ENCODE measurements around the gene LMF1. TPM values are rescaled to one million over a fixed set of nuclear protein-coding genes. Genes with fewer than 3 reads are reported as not detected.

LMF1 gene
- total and polyA plus RNA-seq, 2 of the 13 experiments (the other 11 are each of a cell fraction or from before 2014, with no cell fraction given), result 6.8 to 8.5 TPM

DNA sequence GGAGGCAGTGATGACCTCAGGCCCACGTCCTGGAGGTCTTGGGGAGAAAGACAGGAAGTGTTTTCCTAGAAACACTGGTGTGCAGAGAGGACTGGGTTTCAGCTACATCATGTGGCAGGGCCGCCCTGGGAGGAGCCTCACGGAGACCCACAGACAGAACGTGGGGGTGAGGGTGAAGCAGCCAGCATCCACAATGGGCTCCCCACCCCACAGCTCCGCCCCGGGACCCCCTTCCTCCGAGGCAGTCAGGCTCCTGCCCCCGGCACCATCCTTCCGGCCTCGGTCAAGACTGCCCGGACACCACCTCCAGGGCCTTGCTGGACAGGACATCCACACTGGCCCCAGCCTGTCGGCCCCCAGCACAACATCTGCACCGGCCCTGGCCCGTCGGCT, 51.1 kb downstream of the LMF1 start:
- Histone ChIP-seq H3K4me2 (ENCODE audit: low read depth, low read length) (no peak overlapping the region), H2AFZ (ENCODE audit: low read length) (no peak overlapping the region), H3K9ac (ENCODE audit: insufficient read depth, low read depth, low read length) (no peak overlapping the region), H3K79me2 (ENCODE audit: insufficient read depth, low read length) (no peaks in the 10 kb centered on the region), H3K4me1 (ENCODE audit: insufficient read depth, low read length) (0 out of 2 replicates have a peak, but pooled peaks cover 6% of the 10 kb centered on the region), H3K9me3 (ENCODE audit: low read length) (no peaks in the 10 kb centered on the region), H3K36me3 (replicated peaks in 1 of 2; ENCODE audit: control insufficient read depth in 1 of 2, insufficient read depth in 2 of 2, low read length in 2 of 2) (no peaks in the 10 kb centered on the region), H3K27ac (ENCODE audit: extremely low read length, insufficient read depth, low read length) (no peak overlapping the region), H3K27me3 (ENCODE audit: control insufficient read depth in 1 of 2, insufficient read depth in 2 of 2, low read length in 2 of 2) (no peaks in the 10 kb centered on the region), H3K4me3 (replicated peaks in 1 of 3; ENCODE audit: insufficient read depth in 1 of 3, low read depth in 2 of 3, low read length in 3 of 3) (no peak overlapping the region), H4K20me1 (ENCODE audit: insufficient read depth, low read length) (no peaks in the 10 kb centered on the region)
- no TSS peak for BruUV-seq (replicated peaks)
- TF ChIP-seq FLYWCH1 (CRISPR knock-in tag; IDR thresholded peaks at IDR 0.05), result no peak
- no peak for TF ChIP-seq ATM (IDR thresholded peaks at IDR 0.05; ENCODE audit: borderline replicate concordance)
- no peak for TF ChIP-seq ZNF350 (CRISPR knock-in tag; IDR thresholded peaks at IDR 0.05; ENCODE audit: borderline replicate concordance, low read depth)
- TF ChIP-seq ZNF414 (CRISPR knock-in tag; IDR thresholded peaks at IDR 0.05), result no peak
- TF ChIP-seq PBX3 (CRISPR knock-in tag; IDR thresholded peaks at IDR 0.05; ENCODE audit: borderline replicate concordance), result no peak
- no peak for TF ChIP-seq RNF219 (CRISPR knock-in tag; IDR thresholded peaks at IDR 0.05)
- TF ChIP-seq KAT8 (CRISPR knock-in tag; IDR thresholded peaks at IDR 0.05), result no peak
- TF ChIP-seq HNF1A (IDR thresholded peaks at IDR 0.05; ENCODE audit: low read depth), result no peak
- no peak for TF ChIP-seq HNF1A (CRISPR knock-in tag; IDR thresholded peaks at IDR 0.05; ENCODE audit: borderline replicate concordance)
- no peak for FAIRE-seq
- no peak for DNase-seq (ENCODE audit: low spot score)
- ChIA-PET CTCF (ENCODE audit: low intra/inter-chr PET ratio, low total read pairs) (no interaction called here), POLR2A (no interaction called here)
- intact Hi-C loops (cut with micrococcal nuclease; ENCODE audit: unreplicated experiment), result no loop called here
- no peak for ATAC-seq
- 81% methylated on average over 7 of the region's 15 CpGs for WGBS (ENCODE audit: low lambda C conversion rate)
- in situ Hi-C loops (cut with HindIII; ENCODE audit: extremely low pct_ligation_motif_present, low pct_unique_long_range_greater_than_20kb), result no loop called here

All from HepG2 (cell line).